ENCODE measurements around the gene HCN4.

Gene HCN4

DNA sequence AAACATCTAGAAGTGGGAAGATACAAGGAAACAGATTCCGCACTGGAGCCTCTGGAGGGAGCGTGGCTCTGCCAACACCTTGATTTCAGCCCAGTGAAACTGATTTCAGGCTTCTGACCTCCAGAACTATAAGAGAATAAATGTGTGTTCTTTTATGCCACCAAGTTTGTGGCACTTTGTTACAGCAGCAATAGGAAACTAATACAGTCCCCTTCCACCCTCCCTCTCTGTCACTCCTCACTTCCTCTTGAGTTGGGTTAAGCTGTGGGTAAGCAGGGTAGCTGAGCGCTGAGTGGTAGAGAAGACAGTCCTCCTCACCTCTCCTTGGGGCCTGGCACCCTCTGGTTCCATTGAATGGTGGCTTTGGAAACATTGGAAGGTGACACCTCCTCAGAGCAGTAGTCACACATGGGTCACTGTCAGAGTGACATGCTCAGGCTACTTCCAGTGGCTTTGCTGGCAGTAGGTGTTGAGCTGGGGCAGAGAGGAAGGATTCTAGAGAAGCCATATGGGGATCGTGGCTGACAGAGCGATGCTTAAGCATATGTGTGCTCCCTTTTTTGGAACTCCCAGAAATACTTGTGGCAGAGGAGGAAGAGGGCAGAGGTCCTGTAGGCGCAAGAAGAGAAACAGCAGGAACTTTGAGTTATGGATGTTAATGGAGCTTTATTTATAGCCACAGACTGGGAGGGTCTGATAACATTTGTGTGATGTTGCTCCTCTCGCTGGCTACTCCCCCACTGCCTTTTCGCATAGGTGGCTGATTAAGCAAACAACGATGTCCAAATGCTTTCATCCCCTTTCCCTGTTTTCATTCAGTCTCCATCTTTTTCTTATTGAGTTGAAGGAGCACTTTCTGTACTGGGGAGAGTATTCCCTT, 14.8 kb upstream of the HCN4 start:
- H3K27me3 ChIP-seq, result peaks cover 14% of the 10 kb centered on the region; the same call in 1 of the 2 replicates
- TF ChIP-seq, protein P1, sequence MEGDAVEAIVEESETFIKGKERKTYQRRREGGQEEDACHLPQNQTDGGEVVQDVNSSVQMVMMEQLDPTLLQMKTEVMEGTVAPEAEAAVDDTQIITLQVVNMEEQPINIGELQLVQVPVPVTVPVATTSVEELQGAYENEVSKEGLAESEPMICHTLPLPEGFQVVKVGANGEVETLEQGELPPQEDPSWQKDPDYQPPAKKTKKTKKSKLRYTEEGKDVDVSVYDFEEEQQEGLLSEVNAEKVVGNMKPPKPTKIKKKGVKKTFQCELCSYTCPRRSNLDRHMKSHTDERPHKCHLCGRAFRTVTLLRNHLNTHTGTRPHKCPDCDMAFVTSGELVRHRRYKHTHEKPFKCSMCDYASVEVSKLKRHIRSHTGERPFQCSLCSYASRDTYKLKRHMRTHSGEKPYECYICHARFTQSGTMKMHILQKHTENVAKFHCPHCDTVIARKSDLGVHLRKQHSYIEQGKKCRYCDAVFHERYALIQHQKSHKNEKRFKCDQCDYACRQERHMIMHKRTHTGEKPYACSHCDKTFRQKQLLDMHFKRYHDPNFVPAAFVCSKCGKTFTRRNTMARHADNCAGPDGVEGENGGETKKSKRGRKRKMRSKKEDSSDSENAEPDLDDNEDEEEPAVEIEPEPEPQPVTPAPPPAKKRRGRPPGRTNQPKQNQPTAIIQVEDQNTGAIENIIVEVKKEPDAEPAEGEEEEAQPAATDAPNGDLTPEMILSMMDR (IDR thresholded peaks at IDR 0.05; ENCODE audit: low read depth, low read length), result no peak
- no peaks in the 10 kb centered on the region for H3K4me1 ChIP-seq
- no peaks in the 10 kb centered on the region for H3K36me3 ChIP-seq
- no peaks in the 10 kb centered on the region for H3K9me3 ChIP-seq
- no peak overlapping the region for H3K4me3 ChIP-seq (ENCODE audit: low read depth, low read length)
- no peak for DNase-seq

DNA sequence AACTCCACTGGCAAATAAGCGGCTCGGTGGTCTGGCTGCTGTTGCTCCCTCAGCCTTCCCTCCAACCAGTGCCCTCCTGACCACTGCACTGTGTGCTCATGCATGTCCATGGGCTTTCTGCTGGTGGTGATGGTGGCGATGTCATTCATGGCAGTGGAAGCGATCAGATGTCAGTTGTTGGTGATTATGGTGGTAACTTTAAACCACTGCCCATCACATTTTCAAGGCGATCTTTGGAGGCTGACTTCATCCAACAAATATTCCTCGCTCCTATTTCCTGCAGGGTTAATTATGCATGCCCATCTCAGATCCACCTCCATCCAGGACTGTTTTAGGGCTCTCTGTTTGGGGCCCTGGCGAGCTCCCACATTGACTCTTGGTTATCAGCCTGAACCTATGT, 13.4 kb upstream of the HCN4 start:
- TF ChIP-seq, protein P1 (IDR thresholded peaks at IDR 0.05; ENCODE audit: low read depth, low read length), result no peak
- Histone ChIP-seq H3K9me3 (no peaks in the 10 kb centered on the region), H3K27me3 (peaks cover 14% of the 10 kb centered on the region; the same call in 1 of the 2 replicates), H3K4me3 (ENCODE audit: low read depth, low read length) (no peak overlapping the region), H3K36me3 (no peaks in the 10 kb centered on the region), H3K4me1 (no peaks in the 10 kb centered on the region)
- DNase-seq, result no peak

DNA sequence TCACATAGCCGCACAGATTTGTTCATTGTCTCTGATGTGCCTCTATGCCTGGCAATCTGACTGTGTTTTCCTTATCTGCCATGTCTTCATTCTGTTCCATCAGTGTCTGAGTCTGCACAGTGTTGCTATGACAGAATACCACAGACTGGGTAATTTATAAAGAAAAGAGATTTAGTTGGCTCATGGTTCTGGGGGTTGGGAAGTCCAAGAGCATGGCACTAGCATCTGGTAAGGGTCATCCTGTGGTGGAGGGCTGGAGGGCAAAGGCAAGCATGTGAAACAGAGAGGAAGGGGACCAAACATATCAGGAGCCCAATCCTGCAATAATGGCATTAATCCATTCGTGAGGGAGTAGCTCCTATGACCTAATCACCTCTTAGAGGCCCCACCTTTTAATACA, 11.9 kb upstream of the HCN4 start:
- DNase-seq, result no peak
- Histone ChIP-seq H3K9me3 (no peaks in the 10 kb centered on the region), H3K27me3 (peaks cover 11% of the 10 kb centered on the region; the same call in 1 of the 2 replicates), H3K4me3 (ENCODE audit: low read depth, low read length) (no peak overlapping the region), H3K4me1 (no peaks in the 10 kb centered on the region), H3K36me3 (no peaks in the 10 kb centered on the region)
- TF ChIP-seq, protein P1 (IDR thresholded peaks at IDR 0.05; ENCODE audit: low read depth, low read length), result no peak

DNA sequence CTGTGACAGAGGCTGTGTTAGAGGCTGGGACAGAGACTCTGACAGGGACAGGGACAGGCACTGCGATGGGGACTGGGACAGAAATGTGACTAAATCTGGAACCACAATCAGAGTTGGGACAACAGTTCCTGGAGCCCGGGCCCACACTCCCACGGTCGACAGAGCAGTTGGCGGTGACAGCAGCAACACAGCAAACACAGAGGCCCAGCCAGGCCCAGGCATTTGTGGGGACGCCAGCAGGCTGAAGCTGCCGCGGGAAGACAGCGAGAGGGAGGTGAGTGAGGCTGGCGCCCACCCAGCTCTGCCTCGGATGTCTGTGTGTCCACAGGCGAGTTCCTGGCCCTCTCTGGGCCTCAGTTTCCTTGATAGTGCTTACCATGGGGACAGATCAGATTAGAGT, 9.3 kb upstream of the HCN4 start:
- TF ChIP-seq, protein P1 (IDR thresholded peaks at IDR 0.05; ENCODE audit: low read depth, low read length), result no peak
- Histone ChIP-seq H3K4me3 (ENCODE audit: low read depth, low read length) (no peak overlapping the region), H3K27me3 (no peaks in the 10 kb centered on the region), H3K36me3 (no peaks in the 10 kb centered on the region), H3K9me3 (no peaks in the 10 kb centered on the region), H3K4me1 (no peaks in the 10 kb centered on the region)
- no peak for DNase-seq

DNA sequence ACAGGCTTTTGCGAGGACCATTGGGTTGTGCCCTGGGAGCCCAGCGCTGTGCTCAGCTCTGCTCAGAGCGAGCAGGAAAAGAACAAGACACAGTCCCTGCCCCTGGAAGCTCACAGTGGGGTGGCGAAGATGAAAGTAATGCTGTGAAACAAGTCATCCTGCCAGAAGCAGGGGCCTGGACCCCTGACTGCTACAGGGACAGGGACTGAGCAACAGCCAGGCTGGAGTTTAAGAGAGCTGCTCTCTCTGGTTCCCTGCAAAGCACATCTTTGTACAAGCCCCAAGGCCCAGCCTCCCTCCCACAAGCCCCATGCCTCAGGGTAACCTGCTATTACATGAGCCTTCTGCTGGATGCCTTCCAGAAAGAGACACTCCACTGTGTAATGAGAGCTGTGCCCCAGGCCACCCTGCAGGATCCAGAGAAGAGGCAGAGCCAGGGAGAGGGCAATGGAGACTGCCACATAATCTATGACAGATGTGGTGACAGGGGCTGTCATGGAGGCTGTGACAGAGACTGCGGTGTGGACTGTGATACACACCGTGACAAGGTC, 7.1 kb upstream of the HCN4 start:
- no peak overlapping the region for H3K4me3 ChIP-seq (ENCODE audit: low read depth, low read length)
- DNase-seq, result peak; percentile 56
- TF ChIP-seq, protein P1 (IDR thresholded peaks at IDR 0.05; ENCODE audit: low read depth, low read length), result no peak
- H3K36me3 ChIP-seq, result no peaks in the 10 kb centered on the region
- H3K4me1 ChIP-seq, result no peaks in the 10 kb centered on the region
- peaks cover 17% of the 10 kb centered on the region for H3K27me3 ChIP-seq
- no peaks in the 10 kb centered on the region for H3K9me3 ChIP-seq

DNA sequence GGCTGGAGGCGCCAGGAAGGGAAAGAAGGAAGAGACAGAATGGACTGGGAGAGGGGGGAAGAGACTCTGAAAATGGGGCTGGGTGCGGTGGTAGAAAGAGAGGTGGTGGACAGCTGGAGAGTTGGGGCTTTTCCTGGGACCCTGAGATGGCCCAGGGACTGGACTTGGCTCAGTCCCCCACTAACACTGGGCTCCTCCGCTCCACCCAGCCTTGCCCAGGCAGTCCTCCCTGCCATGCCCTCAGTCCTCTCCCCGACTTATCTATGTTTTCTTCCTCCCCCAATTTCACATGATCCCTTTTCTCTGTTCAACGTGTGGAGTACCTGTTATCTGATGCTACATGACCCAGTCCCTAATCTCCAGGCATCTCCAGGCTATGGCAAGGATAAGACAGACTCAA, 6.3 kb upstream of the HCN4 start:
- no peaks in the 10 kb centered on the region for H3K9me3 ChIP-seq
- H3K4me3 ChIP-seq (ENCODE audit: low read depth, low read length), result no peak overlapping the region
- peaks cover 25% of the 10 kb centered on the region for H3K27me3 ChIP-seq
- no peak for DNase-seq
- H3K36me3 ChIP-seq, result no peaks in the 10 kb centered on the region
- no peaks in the 10 kb centered on the region for H3K4me1 ChIP-seq
- TF ChIP-seq, protein P1 (IDR thresholded peaks at IDR 0.05; ENCODE audit: low read depth, low read length), result no peak
